K562 (cell line): Measurements from ENCODE around the gene ZCCHC14. TPM values are rescaled to one million over a fixed set of nuclear protein-coding genes. Genes with fewer than 3 reads are reported as not detected.
A peak's percentile ranks its signal among the peaks of the same experiment; 100 is the strongest.

Experiments used
- ELF2 ChIP-seq: fragments of 250-450 bp; sonication (Bioruptor Pico); IDR thresholded peaks from 2 replicates; pipeline ENCODE4 v1.5.0; 2021; ENCODE audit warnings: mild to moderate bottlenecking
- ERF ChIP-seq: fragments of 450-650 bp; formaldehyde crosslinking; IDR thresholded peaks from 2 replicates; pipeline ENCODE4 v1.4.0; 2020; ENCODE audit warnings: mild to moderate bottlenecking, mixed read lengths
- ETV5 ChIP-seq: sonication (generic); formaldehyde crosslinking; IDR thresholded peaks from 2 replicates; pipeline ENCODE4 v1.4.0; 2020; ENCODE audit warnings: low read depth, mild to moderate bottlenecking, missing genetic modification reagents
- FOSL1 ChIP-seq: fragments of 200-800 bp; sonication (Bioruptor generic); conservative IDR thresholded peaks from 2 replicates; pipeline ENCODE4 v1.6.1; 2016; ENCODE audit warnings: missing genetic modification characterization, missing compliant biosample characterization
- HMGN3 ChIP-seq: IDR thresholded peaks from 2 replicates; pipeline ENCODE4 v1.6.1; 2011; ENCODE audit warnings: borderline replicate concordance, low read depth, mild to moderate bottlenecking, mixed read lengths, low read length; ENCODE audit not compliant: insufficient read length; ENCODE audit errors: extremely low read depth
- NCOA1 ChIP-seq: fragments of 450-650 bp; IDR thresholded peaks from 2 replicates; pipeline ENCODE4 v1.6.1; 2016; ENCODE audit warnings: low read depth
- NFATC3 ChIP-seq: fragments of 450-650 bp; IDR thresholded peaks from 2 replicates; pipeline ENCODE4 v1.6.1; 2017; ENCODE audit warnings: mild to moderate bottlenecking
- POLR2H ChIP-seq: IDR thresholded peaks from 2 replicates; pipeline ENCODE4 v1.6.1; 2016; ENCODE audit warnings: missing genetic modification characterization, low read depth, mild to moderate bottlenecking, control low read depth, missing compliant biosample characterization, moderate library complexity
- RFX7 ChIP-seq: fragments of 250-450 bp; sonication (Bioruptor Pico); IDR thresholded peaks from 2 replicates; pipeline ENCODE4 v1.5.1; 2021; ENCODE audit warnings: mild to moderate bottlenecking
- SIN3A ChIP-seq, 2 experiments: fragments of 150-350 bp in 1 of 2; IDR thresholded peaks; 2 replicates each; pipeline ENCODE4 v1.6.1; 2011 to 2016; ENCODE audit warnings: borderline replicate concordance in 2 of 2, low read depth in 2 of 2, low read length in 2 of 2, mild to moderate bottlenecking in 2 of 2, moderate library complexity in 2 of 2; ENCODE audit not compliant: control insufficient read depth in 1 of 2
- SP2 ChIP-seq: IDR thresholded peaks from 2 replicates; pipeline ENCODE4 v1.6.1; 2011; ENCODE audit warnings: mild to moderate bottlenecking, low read depth, low read length, moderate library complexity; ENCODE audit not compliant: poor library complexity, severe bottlenecking; ENCODE audit errors: extremely low read depth
- ZNF175 ChIP-seq: fragments of 200-800 bp; sonication (Bioruptor generic); IDR thresholded peaks from 2 replicates; pipeline ENCODE4 v1.6.1; 2016; ENCODE audit warnings: low read depth, mild to moderate bottlenecking, missing genetic modification characterization, missing compliant biosample characterization
- ZNF586 ChIP-seq: fragments of 450-650 bp; formaldehyde crosslinking; conservative IDR thresholded peaks from 2 replicates; pipeline ENCODE4 v1.4.0; 2020; ENCODE audit warnings: mild to moderate bottlenecking, moderate library complexity
- polyA plus RNA-seq, 8 experiments: library from polyadenylated mRNA; depleted of rRNA in 4 of 8; stranded (reverse) in 5 of 8; unstranded in 3 of 8; fragments of >200 nt; fragmentation: Nextera tagmentation in 2 of 8; fragmentation: Illumina TruSeq in 1 of 8; extraction: Ambion mirVana in 2 of 8; extraction: Trizol in 1 of 8; gene quantifications; 2 replicates each; pipeline versions ENCODE4 v1.2.1 to v1.2.3, GENCODE V29; 2011 to 2014; ENCODE audit warnings: inconsistent platforms in 1 of 8, missing spikeins in 1 of 8
- total RNA-seq, 7 experiments: library from RNA; depleted of rRNA in 6 of 7; stranded (reverse); fragments of >200 nt in 6 of 7; fragmentation: Illumina TruSeq in 2 of 7; extraction: Trizol in 2 of 7; gene quantifications; 2 replicates each; pipeline versions ENCODE4 v1.2.1 to v1.2.3, GENCODE V29; 2011 to 2021; ENCODE audit warnings: low replicate concordance in 1 of 7
- TF ChIP-seq, protein P1 (sequence below): fragments of 250-450 bp; sonication (Bioruptor Pico); IDR thresholded peaks from 2 replicates; pipeline ENCODE4 v1.8.0; 2021; ENCODE audit warnings: borderline replicate concordance, mild to moderate bottlenecking, moderate library complexity; ENCODE audit not compliant: poor library complexity, severe bottlenecking
- TF ChIP-seq, protein P2 (sequence below), 2 experiments: fragments of 450-650 bp; conservative IDR thresholded peaks; 2 replicates each; pipeline ENCODE4 v1.6.1; 2017; ENCODE audit warnings: mild to moderate bottlenecking in 2 of 2, moderate library complexity in 2 of 2
- TF ChIP-seq, protein P3 (sequence below): fragments of 450-650 bp; IDR thresholded peaks from 2 replicates; pipeline ENCODE4 v1.6.1; 2018; ENCODE audit not compliant: partially characterized antibody
- TF ChIP-seq, protein P4 (sequence below): fragments of 250-450 bp; sonication (Bioruptor Pico); IDR thresholded peaks from 2 replicates; pipeline ENCODE4 v1.4.0; 2020; ENCODE audit warnings: mild to moderate bottlenecking, moderate library complexity

The ZCCHC14 gene
- total and polyA plus RNA-seq, 9 of the 15 experiments (the other 6 are each of a cell fraction or from before 2014, with no cell fraction given) = 1.5 to 12.4 (median 2.9) TPM

DNA sequence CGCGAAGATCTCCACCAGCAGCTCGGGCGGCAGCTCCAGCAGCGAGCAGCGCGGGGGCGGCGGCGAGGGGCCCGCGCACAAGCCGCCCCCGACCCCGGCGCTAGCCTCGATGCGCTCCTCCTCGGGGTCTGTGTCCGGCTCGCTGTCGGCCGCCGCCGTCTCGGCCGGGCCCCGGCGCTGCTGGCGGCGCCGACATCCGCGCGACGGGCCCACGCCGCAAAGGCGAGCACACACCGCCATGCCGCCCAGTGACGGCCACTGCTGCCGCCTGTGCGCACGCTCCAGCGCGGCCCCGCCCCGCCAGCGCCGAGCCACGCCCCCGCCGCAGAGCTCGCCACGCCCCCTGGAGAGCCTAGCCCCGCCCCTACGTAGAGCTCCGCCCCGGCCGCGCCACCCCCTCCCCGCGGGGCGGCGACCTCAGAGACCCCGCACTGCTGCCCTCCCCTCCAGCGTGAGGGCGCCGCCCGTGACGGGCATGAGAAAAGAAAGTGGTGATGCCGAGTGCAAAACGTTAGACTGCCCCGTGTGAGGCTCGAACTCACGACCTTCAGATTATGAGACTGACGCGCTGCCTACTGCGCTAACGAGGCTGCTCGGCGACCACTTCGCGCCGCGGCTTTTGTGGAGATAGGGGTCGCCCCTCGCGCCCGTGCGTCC lies 109.2 kb downstream of the ZCCHC14 start, which contains the start of gene FBXO31 (continued):
- TF ChIP-seq, protein P1, sequence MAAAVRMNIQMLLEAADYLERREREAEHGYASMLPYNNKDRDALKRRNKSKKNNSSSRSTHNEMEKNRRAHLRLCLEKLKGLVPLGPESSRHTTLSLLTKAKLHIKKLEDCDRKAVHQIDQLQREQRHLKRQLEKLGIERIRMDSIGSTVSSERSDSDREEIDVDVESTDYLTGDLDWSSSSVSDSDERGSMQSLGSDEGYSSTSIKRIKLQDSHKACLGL (CRISPR knock-in tag) = peak; percentile 27
- no peak for TF ChIP-seq NFATC3
- TF ChIP-seq RFX7 = no peak
- no peak for TF ChIP-seq NCOA1
- TF ChIP-seq ETV5 (CRISPR knock-in tag) = peak; percentile 90
- TF ChIP-seq ERF (CRISPR knock-in tag) = peak; percentile 61; the same call in 1 of the 2 replicates
- TF ChIP-seq, protein P2, sequence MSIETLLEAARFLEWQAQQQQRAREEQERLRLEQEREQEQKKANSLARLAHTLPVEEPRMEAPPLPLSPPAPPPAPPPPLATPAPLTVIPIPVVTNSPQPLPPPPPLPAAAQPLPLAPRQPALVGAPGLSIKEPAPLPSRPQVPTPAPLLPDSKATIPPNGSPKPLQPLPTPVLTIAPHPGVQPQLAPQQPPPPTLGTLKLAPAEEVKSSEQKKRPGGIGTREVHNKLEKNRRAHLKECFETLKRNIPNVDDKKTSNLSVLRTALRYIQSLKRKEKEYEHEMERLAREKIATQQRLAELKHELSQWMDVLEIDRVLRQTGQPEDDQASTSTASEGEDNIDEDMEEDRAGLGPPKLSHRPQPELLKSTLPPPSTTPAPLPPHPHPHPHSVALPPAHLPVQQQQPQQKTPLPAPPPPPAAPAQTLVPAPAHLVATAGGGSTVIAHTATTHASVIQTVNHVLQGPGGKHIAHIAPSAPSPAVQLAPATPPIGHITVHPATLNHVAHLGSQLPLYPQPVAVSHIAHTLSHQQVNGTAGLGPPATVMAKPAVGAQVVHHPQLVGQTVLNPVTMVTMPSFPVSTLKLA (conservative IDR thresholded peaks at IDR 0.05) = peak; percentile 44 to 63; a peak in 2 of 4 replicates
- TF ChIP-seq FOSL1 (tag) = 0 out of 2 replicates have a peak, but pooled peaks have one; percentile 31
- TF ChIP-seq ELF2 (CRISPR knock-in tag) = no peak
- peak; percentile 76 to 77 for TF ChIP-seq SIN3A (IDR thresholded peaks at IDR 0.05; ENCODE audit: borderline replicate concordance in 2 of 2, control insufficient read depth in 1 of 2, low read depth in 2 of 2, low read length in 2 of 2)
- TF ChIP-seq, protein P3, sequence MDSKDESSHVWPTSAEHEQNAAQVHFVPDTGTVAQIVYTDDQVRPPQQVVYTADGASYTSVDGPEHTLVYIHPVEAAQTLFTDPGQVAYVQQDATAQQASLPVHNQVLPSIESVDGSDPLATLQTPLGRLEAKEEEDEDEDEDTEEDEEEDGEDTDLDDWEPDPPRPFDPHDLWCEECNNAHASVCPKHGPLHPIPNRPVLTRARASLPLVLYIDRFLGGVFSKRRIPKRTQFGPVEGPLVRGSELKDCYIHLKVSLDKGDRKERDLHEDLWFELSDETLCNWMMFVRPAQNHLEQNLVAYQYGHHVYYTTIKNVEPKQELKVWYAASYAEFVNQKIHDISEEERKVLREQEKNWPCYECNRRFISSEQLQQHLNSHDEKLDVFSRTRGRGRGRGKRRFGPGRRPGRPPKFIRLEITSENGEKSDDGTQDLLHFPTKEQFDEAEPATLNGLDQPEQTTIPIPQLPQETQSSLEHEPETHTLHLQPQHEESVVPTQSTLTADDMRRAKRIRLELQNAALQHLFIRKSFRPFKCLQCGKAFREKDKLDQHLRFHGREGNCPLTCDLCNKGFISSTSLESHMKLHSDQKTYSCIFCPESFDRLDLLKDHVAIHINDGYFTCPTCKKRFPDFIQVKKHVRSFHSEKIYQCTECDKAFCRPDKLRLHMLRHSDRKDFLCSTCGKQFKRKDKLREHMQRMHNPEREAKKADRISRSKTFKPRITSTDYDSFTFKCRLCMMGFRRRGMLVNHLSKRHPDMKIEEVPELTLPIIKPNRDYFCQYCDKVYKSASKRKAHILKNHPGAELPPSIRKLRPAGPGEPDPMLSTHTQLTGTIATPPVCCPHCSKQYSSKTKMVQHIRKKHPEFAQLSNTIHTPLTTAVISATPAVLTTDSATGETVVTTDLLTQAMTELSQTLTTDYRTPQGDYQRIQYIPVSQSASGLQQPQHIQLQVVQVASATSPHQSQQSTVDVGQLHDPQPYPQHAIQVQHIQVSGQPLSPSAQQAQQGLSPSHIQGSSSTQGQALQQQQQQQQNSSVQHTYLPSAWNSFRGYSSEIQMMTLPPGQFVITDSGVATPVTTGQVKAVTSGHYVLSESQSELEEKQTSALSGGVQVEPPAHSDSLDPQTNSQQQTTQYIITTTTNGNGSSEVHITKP = no peak
- no peak for TF ChIP-seq SP2
- TF ChIP-seq HMGN3 = peak; percentile 54
- TF ChIP-seq POLR2H (tag) = peak; percentile 99
- TF ChIP-seq ZNF586 = no peak
- TF ChIP-seq, protein P4, sequence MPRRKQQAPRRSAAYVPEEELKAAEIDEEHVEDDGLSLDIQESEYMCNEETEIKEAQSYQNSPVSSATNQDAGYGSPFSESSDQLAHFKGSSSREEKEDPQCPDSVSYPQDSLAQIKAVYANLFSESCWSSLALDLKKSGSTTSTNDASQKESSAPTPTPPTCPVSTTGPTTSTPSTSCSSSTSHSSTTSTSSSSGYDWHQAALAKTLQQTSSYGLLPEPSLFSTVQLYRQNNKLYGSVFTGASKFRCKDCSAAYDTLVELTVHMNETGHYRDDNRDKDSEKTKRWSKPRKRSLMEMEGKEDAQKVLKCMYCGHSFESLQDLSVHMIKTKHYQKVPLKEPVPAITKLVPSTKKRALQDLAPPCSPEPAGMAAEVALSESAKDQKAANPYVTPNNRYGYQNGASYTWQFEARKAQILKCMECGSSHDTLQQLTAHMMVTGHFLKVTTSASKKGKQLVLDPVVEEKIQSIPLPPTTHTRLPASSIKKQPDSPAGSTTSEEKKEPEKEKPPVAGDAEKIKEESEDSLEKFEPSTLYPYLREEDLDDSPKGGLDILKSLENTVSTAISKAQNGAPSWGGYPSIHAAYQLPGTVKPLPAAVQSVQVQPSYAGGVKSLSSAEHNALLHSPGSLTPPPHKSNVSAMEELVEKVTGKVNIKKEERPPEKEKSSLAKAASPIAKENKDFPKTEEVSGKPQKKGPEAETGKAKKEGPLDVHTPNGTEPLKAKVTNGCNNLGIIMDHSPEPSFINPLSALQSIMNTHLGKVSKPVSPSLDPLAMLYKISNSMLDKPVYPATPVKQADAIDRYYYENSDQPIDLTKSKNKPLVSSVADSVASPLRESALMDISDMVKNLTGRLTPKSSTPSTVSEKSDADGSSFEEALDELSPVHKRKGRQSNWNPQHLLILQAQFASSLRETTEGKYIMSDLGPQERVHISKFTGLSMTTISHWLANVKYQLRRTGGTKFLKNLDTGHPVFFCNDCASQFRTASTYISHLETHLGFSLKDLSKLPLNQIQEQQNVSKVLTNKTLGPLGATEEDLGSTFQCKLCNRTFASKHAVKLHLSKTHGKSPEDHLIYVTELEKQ (CRISPR knock-in tag) = no peak
- no peak for TF ChIP-seq ZNF175 (CRISPR knock-in tag)
